GM19372 (cell line): Measurements from ENCODE around the gene TBC1D3L.
"Not testable (repeated sequence)": the region's sequence is repeated elsewhere in the genome, so short reads cannot be mapped to it uniquely, and the experiment has no call there.

Source experiments
- ATAC-seq: cut with Tn5 transposase; IDR thresholded peaks from one replicate; pipeline ENCODE4 v1.9.1; 2021; ENCODE audit warnings: mild to moderate bottlenecking, low read depth, moderate library complexity; ENCODE audit not compliant: unreplicated experiment

Gene TBC1D3L

GRCh38 chr17:37988960-37989359 lies at the start of gene TBC1D3L:
Gene TBC1D3L, minus strand, starts transcription at chr17:37989060. Its CDS starts 1,540 bp downstream, at chr17:37987520.
- not testable (repeated sequence) for ATAC-seq

GRCh38 chr17:38003676-38004075 lies 14.8 kb upstream of the TBC1D3L start, which contains the start of gene TBC1D3D:
Gene TBC1D3D, plus strand, starts transcription at chr17:38003976. Its CDS starts 1,585 bp downstream, at chr17:38005561.
- ATAC-seq: not testable (repeated sequence)
